Skeletal muscle satellite cell (primary cell): ENCODE results near the gene NPSR1.
"Not testable (repeated sequence)": the region's sequence is repeated elsewhere in the genome, so short reads cannot be mapped to it uniquely, and the experiment has no call there.

Source experiments
- H3K27me3 ChIP-seq: 2 replicates; pipeline ENCODE4 v1.7.0; 2013; ENCODE audit warnings: low read length; ENCODE audit not compliant: control insufficient read depth, insufficient read depth
- H3K36me3 ChIP-seq: 2 replicates; pipeline ENCODE4 v1.7.0; 2013; ENCODE audit warnings: mild to moderate bottlenecking, control low read depth, low read length; ENCODE audit not compliant: insufficient read depth
- H3K4me1 ChIP-seq: 2 replicates; pipeline ENCODE4 v1.7.0; 2013; ENCODE audit warnings: low read length; ENCODE audit not compliant: control insufficient read depth, insufficient read depth
- H3K4me2 ChIP-seq: 2 replicates; pipeline ENCODE4 v1.7.0; 2013; ENCODE audit warnings: mild to moderate bottlenecking, low read length
- H3K4me3 ChIP-seq: 2 replicates; pipeline ENCODE4 v1.7.0; 2013; ENCODE audit warnings: low read length
- H3K9ac ChIP-seq: 2 replicates; pipeline ENCODE4 v1.7.0; 2013; ENCODE audit warnings: mild to moderate bottlenecking, low read depth, low read length, moderate library complexity
- H3K9me3 ChIP-seq: replicated peaks from 2 replicates; pipeline ENCODE4 v1.7.0; 2013; ENCODE audit warnings: mild to moderate bottlenecking, control low read depth, low read length

Gene NPSR1

DNA sequence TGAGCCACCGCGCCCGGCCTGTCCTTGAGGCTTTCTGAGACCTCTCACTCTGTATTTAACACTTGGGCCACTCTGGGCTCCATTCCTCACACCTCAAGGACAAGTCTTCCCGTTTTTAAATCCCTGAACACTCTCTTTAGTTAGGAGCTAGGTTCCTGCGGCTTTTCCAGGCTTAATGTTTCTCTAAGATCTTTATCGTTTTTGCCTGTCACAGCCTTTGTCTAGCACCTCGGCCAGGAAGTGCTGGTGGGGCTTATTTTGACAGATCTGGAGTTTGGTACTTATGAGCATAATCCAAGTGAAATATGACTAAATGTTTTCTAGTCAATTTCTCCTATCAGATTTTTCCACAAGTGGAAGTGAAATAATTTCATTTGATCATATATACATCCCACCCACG is 192.7 kb downstream of the NPSR1 start:
- Histone ChIP-seq H3K9ac (no peak overlapping the region), H3K27me3 (no peaks in the 10 kb centered on the region), H3K4me2 (no peak overlapping the region)

DNA sequence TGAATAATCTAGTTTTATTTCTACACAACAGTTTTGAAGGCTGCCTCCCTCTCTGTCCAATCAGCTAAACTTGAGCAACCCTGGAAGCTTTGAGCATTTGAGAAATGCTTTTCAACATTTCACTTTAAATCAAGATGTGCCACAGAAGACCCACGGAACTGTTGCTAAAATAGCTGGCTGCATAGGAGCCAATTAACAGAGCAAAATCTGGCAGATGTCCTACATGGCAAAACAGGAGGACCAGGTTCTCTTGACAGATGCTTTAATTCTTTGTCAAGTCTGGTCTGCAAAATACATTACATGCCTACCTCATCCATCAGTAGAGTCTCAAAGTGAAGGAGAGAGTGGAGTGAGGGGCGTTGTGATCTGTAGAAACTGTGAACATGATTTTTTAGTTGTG is 193.4 kb downstream of the NPSR1 start:
- peaks cover 8% of the 10 kb centered on the region for H3K4me1 ChIP-seq
- H3K36me3 ChIP-seq, result no peaks in the 10 kb centered on the region
- no peaks in the 10 kb centered on the region for H3K27me3 ChIP-seq
- H3K9ac ChIP-seq, result no peak overlapping the region
- no peaks in the 10 kb centered on the region for H3K9me3 ChIP-seq
- H3K4me2 ChIP-seq, result no peak overlapping the region
- no peak overlapping the region for H3K4me3 ChIP-seq

More for the DNA sequence above, 192.7 kb downstream of the NPSR1 start:
- Histone ChIP-seq H3K4me1 (peaks cover 8% of the 10 kb centered on the region), H3K4me3 (no peak overlapping the region), H3K9me3 (no peaks in the 10 kb centered on the region), H3K36me3 (no peaks in the 10 kb centered on the region)

DNA sequence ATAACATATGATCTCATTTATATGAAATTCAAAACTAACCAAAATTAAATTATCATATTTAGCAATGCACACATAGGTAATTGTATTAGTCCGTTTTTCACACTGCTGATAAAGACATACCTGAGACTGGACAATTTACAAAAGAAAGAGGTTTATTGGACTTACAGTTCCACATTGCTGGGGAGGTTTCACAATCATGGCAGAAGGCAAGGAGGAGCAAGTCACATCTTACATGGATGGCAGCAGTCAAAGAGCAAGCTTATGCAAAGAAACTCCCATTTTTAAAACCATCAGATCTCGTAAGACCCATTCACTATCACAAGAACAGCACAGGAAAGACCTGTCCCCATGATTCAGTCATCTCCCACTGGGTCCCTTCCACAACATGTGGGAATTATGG is 200.4 kb downstream of the NPSR1 start:
- not testable (repeated sequence) for H3K9ac ChIP-seq, H3K27me3 ChIP-seq, H3K4me1 ChIP-seq, H3K36me3 ChIP-seq, H3K9me3 ChIP-seq, H3K4me2 ChIP-seq, H3K4me3 ChIP-seq

DNA sequence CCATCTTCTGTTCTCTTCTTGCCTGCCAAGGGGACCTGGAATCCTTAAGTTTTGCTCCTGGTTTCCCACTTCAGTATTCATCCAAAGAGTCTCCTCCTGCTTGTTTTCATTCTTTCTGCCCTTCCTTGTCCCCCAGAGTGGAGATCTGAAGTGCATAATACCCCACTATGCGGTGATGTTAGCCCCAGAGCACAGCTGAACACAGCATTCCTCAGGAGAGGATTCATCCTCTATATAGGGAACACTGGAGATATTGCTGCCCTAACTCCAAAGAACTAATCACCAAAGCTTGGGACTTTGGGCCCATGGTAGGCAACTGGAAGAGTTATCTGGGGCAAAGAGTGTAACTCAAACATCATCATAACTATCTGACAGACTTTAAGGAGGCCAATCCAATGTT is 201.3 kb downstream of the NPSR1 start:
- H3K27me3 ChIP-seq, H3K36me3 ChIP-seq, H3K9ac ChIP-seq, H3K4me1 ChIP-seq, H3K4me3 ChIP-seq, H3K9me3 ChIP-seq, H3K4me2 ChIP-seq: not testable (repeated sequence)

DNA sequence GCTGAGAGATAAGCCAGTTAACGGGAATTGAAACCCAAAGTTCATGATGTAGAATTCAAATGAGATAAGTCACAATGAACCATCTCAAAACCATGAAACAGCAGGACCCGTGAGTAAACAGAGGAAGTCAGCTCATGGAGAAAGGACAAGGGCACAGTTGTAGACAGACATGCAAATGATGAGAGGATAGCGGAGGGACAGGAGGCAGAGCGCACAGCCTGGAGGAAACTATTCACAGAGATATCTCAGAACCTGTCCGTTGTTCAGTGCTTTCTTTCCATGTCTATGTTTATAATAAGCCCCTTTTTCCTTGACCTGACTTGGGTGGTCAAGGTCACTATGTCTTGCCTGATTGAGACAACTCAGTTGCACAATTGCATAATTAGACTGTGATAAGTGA is 208.2 kb downstream of the NPSR1 start:
- H3K4me3 ChIP-seq, H3K4me2 ChIP-seq, H3K36me3 ChIP-seq, H3K9ac ChIP-seq, H3K4me1 ChIP-seq, H3K27me3 ChIP-seq, H3K9me3 ChIP-seq: not testable (repeated sequence)

DNA sequence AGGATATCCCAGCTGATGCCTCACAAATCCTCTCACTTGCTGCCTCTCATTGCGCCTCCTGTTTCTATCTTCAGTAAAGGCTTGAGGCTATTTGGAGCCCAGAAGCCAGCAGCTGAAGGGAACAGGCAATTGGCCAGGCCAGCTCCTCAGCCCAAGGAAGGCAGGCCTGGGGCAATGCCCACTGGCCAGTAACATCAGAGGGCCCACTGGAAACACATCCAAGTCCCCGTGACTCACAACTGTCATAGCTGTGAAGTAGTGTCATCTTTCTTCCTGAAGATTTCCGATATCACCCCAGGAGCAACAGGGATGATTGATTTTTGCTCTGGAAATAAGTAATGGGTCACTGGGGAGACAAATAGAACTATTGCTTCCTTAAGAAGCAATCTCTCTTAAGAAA is 209.3 kb downstream of the NPSR1 start:
- not testable (repeated sequence) for H3K36me3 ChIP-seq, H3K4me3 ChIP-seq, H3K9me3 ChIP-seq, H3K4me2 ChIP-seq, H3K27me3 ChIP-seq, H3K4me1 ChIP-seq, H3K9ac ChIP-seq

DNA sequence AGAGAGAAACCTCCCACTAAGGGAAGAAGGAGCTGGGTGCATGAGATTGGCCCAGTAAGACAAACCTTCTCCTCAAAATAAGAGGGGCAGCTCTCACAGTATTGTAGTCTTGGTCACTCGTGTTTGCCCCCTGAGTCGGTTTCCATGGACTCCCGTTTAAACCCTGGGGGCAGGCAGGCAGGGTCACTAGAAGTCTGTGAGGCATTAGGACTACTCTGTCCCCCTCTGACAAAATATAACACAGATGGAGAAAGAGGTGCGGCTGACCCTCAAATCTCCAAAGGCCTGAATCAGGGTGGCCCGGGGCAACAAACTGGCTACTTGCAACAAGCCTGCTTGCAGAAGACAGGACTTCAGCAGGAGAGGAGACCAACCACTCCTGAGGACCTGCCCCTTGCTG is 210.6 kb downstream of the NPSR1 start:
- not testable (repeated sequence) for H3K4me3 ChIP-seq, H3K4me2 ChIP-seq, H3K4me1 ChIP-seq, H3K36me3 ChIP-seq, H3K27me3 ChIP-seq, H3K9me3 ChIP-seq, H3K9ac ChIP-seq

DNA sequence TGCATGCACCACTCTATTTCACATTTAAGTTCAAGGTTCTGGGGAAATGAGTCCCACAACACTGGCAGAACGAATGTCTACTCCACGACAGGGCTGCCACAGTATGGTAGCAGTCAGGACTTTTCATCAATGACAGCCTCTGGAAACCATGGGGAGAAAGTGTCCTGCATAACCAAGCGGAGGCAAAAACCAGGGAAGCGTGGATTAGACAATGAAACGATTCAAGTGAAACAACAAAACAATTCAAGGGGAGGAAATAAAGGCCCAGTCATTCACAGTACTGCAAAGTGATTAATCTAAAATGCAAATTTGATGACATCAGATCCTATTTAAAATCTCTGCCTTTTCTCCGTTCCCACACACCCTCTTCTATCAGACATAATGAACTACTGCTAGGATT is 211.0 kb downstream of the NPSR1 start:
- Histone ChIP-seq H3K4me2 (no peak overlapping the region), H3K27me3 (no peaks in the 10 kb centered on the region), H3K9me3 (no peaks in the 10 kb centered on the region), H3K36me3 (no peaks in the 10 kb centered on the region), H3K4me1 (peaks cover 4% of the 10 kb centered on the region), H3K9ac (no peak overlapping the region), H3K4me3 (no peak overlapping the region)

DNA sequence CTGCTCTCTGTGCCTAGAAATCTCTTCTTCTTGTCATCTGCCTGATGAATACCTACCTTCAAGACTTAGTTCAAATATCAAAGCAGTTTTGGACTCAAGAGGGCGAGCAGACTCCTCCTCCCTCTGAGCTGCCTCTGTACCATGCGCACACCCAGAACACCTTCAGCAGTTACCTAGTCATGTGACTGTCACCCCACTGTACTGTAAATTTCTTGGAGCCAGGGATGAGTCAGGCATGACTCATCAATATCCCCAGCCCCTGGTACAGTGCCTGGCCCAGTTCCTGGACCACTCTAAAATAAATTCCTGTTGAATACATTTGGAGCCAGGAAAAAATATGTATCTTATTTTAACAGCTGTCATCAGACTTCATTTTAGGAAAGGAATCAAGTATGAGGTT is 212.0 kb downstream of the NPSR1 start:
- H3K36me3 ChIP-seq, H3K9ac ChIP-seq, H3K27me3 ChIP-seq: not testable (repeated sequence)

DNA sequence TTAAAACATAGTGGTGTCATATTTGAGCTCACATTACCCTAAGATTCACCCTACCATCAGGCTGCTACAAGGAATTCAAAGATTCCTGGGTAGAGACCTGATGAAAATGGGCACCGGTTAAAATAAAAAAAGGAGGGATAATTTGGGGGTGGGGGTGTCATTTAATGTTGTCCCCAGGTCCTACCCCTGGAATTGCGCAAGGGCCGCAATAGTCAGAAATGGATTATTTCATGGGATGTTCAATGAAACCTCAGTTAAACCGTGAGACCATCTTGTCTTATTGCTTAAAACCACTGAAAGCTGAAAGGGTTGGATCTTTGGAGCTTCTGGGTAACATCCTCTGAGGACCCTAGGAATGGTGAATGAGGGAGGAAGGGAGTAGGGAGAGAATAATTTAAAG is 216.3 kb downstream of the NPSR1 start:
- not testable (repeated sequence) for H3K9ac ChIP-seq, H3K36me3 ChIP-seq, H3K4me1 ChIP-seq, H3K4me3 ChIP-seq, H3K27me3 ChIP-seq, H3K4me2 ChIP-seq, H3K9me3 ChIP-seq

More for the DNA sequence above, 212.0 kb downstream of the NPSR1 start:
- H3K4me3 ChIP-seq, H3K9me3 ChIP-seq, H3K4me1 ChIP-seq, H3K4me2 ChIP-seq: not testable (repeated sequence)

DNA sequence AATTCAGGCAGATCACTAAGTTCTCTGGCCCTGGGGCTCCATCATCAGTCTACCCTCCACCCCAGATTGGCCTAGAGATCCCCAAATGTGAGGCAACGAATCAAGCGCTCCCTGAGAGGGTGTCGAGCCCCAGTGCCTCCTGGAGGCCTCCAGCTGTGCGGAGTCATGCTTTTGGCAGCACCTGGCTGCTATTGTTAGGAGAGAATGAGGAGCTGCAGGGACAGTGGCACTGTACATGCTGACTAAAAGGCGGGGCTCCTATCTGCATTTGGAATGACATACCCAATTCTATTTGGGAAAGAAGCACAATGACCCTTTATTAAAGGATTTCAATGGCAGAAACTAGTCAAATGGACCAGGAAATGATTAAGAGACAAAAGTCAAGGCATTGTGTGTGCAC is 217.5 kb downstream of the NPSR1 start:
- Histone ChIP-seq H3K36me3 (no peaks in the 10 kb centered on the region), H3K4me3 (no peak overlapping the region), H3K4me2 (no peak overlapping the region), H3K27me3 (no peaks in the 10 kb centered on the region), H3K9ac (no peak overlapping the region), H3K4me1 (no peaks in the 10 kb centered on the region), H3K9me3 (no peaks in the 10 kb centered on the region)

DNA sequence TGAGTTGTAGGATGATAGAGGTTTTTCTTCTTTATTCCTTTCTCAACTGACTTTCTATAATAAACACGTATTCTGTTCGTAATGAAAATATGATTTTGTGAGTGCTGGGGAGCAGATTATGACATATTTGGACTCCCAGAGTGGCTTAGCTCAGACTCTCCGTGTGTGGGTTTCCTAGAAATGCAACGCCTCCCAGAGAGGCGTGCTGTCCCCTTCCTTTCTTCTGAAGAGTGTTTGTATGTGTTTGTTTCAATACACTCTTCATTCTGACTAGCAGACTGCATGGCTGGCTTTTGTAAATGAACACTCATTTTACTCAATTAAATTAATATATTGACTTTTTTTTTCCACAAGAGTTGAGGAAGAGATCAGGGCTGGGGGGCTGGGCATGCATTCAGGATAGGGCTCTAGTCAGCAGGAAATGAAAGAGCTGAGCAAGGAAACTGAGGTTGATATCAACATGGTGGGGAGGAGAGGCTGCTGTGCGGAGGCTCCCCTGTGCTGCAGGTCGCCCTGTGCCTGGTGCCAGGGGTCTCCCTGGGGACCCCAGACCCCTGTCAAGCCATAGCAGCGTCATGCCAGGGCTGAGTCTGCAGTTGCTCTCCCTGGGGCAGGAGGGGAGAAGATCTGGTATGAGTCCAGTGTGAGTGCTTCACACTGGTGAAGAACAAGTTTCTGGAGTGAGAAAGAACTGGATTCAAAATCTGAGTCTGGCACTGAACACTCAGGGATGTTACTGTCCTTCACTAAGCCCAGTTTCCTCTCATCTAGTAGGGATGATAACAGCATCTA is 221.1 kb downstream of the NPSR1 start:
- H3K9me3 ChIP-seq, H3K27me3 ChIP-seq, H3K4me3 ChIP-seq, H3K4me2 ChIP-seq, H3K9ac ChIP-seq, H3K36me3 ChIP-seq, H3K4me1 ChIP-seq: not testable (repeated sequence)
